Suprapubic skin (tissue), 4 donors: ENCODE measurements around the gene MAG. TPM values are rescaled to one million over a fixed set of nuclear protein-coding genes. Genes with fewer than 3 reads are reported as not detected.

ENCODE experiments used
- DNase-seq, 2 donors: peaks; one replicate each; pipeline ENCODE4 v3.0.0-alpha.2; 2019; ENCODE audit warnings: low spot score in 2 of 2
- H3K27ac ChIP-seq: fragments of 200-600 bp; sonication (generic); one replicate; pipeline ENCODE4 v1.5.1; 2019
- H3K27me3 ChIP-seq: fragments of 200-600 bp; sonication (generic); one replicate; pipeline ENCODE4 v1.5.1; 2019
- H3K36me3 ChIP-seq: fragments of 200-600 bp; sonication (generic); one replicate; pipeline ENCODE4 v1.5.1; 2019
- H3K4me1 ChIP-seq: fragments of 200-600 bp; sonication (generic); one replicate; pipeline ENCODE4 v1.5.1; 2019
- H3K4me3 ChIP-seq: fragments of 200-600 bp; sonication (generic); one replicate; pipeline ENCODE4 v1.5.1; 2019; ENCODE audit warnings: mild to moderate bottlenecking
- H3K9me3 ChIP-seq: fragments of 200-600 bp; sonication (generic); one replicate; pipeline ENCODE4 v1.5.1; 2019
- EP300 ChIP-seq: sonication (generic); formaldehyde crosslinking; IDR thresholded peaks from one replicate; pipeline ENCODE4 v1.6.1; 2017; ENCODE audit warnings: antibody characterized with exemption
- POLR2A ChIP-seq, 2 donors: fragments of 450-650 bp; IDR thresholded peaks; one replicate each; pipeline ENCODE4 v1.6.1; 2017; ENCODE audit warnings: antibody characterized with exemption in 2 of 2, mild to moderate bottlenecking in 2 of 2, moderate library complexity in 2 of 2
- POLR2AphosphoS5 ChIP-seq, 3 donors: sonication (generic); formaldehyde crosslinking; IDR thresholded peaks; one replicate each; pipeline ENCODE4 v1.6.1; 2017; ENCODE audit warnings: antibody characterized with exemption in 3 of 3
- WGBS: methylation state at CpG from one replicate; pipeline ENCODE4 v1.1.5; 2018; 5-methylcytosine and 5-hydroxymethylcytosine counted together
- total RNA-seq, 4 donors: library from RNA; depleted of rRNA; stranded (reverse); fragments of >200 nt; gene quantifications; one replicate each; pipeline ENCODE4 v1.1.0, GENCODE V29; 2016
- TF ChIP-seq, protein P1 (sequence below), 2 donors: fragments of 200-600 bp in 1 of 2; fragments of 450-650 bp in 1 of 2; sonication (generic) in 1 of 2; IDR thresholded peaks; one replicate each; pipeline ENCODE4 v1.5.1; 2016 to 2019; ENCODE audit warnings: antibody characterized with exemption in 2 of 2, mild to moderate bottlenecking in 1 of 2, moderate library complexity in 1 of 2

The MAG gene
- total RNA-seq, 4 donors from 2014 or later, result not detected

DNA sequence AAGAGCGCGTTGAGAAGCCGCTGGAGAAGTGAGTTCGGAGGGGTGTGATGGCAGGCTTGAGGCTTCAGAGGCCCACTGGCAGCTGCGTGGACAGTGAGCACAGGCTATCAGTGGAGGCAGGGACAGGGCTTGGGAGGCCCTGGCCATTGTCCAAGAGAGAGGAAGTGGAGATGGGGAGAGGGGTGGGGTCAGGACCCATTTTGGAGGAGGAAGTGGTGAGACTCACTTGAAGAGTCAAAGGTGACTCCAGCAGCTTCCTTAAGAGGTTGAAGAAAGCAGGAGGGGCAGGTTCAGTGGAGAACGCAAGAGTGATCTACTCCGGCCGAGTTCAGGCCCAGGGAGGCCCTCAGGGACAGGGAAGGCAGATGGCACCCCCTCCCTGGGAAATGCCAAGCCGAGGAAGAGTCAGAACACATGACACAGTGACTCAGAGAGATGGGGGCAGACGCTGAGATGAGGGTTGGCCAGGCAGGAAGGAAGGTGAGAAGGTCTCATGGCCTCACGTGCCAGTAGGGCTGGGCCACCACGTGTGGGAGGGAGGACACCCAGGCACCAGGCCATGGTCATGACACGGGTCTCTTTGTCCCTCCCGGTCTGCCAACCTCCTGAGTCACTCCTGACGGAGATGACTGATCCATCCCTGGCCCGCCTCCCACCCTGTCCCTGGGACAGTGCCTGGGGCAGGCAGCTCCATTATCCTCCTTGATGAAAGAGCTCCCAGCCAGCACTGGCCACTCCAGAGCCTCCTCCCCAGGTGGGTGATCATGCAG, 26.9 kb downstream of the MAG start:
- Histone ChIP-seq H3K4me1 (peaks cover 13% of the 10 kb centered on the region), H3K9me3 (no peaks in the 10 kb centered on the region), H3K4me3 (no peak overlapping the region), H3K27me3 (no peaks in the 10 kb centered on the region), H3K36me3 (no peaks in the 10 kb centered on the region), H3K27ac (peak overlapping the region; percentile 75)
- DNase-seq, result peak in 1 of 2 donors; percentile 88
- WGBS, result 51% methylated on average over 12 of the region's 16 CpGs
- TF ChIP-seq EP300, result no peak
- peak in 2 of 3 donors; percentile 32 to 73 for TF ChIP-seq POLR2AphosphoS5 (IDR thresholded peaks at IDR 0.05)
- TF ChIP-seq, protein P1, sequence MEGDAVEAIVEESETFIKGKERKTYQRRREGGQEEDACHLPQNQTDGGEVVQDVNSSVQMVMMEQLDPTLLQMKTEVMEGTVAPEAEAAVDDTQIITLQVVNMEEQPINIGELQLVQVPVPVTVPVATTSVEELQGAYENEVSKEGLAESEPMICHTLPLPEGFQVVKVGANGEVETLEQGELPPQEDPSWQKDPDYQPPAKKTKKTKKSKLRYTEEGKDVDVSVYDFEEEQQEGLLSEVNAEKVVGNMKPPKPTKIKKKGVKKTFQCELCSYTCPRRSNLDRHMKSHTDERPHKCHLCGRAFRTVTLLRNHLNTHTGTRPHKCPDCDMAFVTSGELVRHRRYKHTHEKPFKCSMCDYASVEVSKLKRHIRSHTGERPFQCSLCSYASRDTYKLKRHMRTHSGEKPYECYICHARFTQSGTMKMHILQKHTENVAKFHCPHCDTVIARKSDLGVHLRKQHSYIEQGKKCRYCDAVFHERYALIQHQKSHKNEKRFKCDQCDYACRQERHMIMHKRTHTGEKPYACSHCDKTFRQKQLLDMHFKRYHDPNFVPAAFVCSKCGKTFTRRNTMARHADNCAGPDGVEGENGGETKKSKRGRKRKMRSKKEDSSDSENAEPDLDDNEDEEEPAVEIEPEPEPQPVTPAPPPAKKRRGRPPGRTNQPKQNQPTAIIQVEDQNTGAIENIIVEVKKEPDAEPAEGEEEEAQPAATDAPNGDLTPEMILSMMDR (IDR thresholded peaks at IDR 0.05), result no peak
- TF ChIP-seq POLR2A (IDR thresholded peaks at IDR 0.05), result no peak

DNA sequence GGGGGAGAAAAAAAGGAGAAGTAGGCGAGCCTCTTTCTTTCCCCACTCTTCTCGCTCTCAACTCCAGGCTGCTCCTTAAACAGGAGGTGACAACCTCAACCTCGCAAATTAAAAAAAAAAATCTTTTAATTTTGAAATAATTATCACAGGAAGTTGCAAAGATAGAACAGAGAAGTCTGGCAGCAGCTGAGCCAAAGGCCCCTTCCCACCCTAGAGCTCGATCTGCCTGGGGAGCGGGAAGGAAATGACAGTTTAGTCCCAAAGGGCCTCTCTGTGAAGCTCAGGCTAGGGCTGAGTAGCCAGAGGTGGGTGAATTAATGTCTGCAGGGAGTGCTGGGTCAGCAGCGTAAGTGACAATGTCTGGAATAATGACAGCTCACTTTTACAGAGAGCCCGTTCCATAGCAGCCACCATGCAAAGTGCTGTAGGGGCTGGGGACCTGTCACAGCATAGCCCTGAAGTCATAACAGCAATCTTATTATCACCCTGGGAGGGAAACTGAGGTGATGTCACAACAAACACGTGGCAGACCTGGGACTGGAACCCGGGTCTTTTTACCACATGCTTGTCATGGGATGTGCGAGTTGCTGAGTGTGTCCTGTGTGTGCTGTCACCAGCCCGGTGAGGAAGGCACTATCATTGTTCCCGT, 28.2 kb downstream of the MAG start:
- no peaks in the 10 kb centered on the region for H3K36me3 ChIP-seq
- H3K27ac ChIP-seq, result no peak overlapping the region
- 64% methylated on average over 8 of the region's 12 CpGs for WGBS

DNA sequence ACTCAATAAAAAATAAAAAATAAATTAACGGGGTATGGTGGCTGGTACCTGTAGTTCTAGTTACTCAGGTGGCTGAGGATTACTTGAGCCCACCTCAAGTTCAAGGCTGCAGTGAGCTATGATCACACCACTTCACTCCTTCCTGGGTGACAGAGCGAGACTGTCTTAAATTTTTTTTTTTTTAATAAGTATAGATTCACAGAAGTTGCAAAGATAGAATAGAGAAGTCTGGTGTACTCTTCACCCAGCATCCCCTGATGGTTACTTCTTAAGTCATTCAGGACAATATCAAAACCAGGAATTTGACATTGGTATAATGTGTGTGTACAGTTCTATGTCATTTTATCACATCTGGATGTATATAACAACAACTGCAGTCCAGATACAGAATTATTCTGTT, 29.3 kb downstream of the MAG start:
- WGBS, result 85% methylated on average over 2 of the region's 2 CpGs
- peaks cover 13% of the 10 kb centered on the region for H3K4me1 ChIP-seq
- H3K36me3 ChIP-seq, result no peaks in the 10 kb centered on the region
- no peak for TF ChIP-seq POLR2AphosphoS5 (IDR thresholded peaks at IDR 0.05)
- TF ChIP-seq, protein P1 (IDR thresholded peaks at IDR 0.05), result no peak
- TF ChIP-seq EP300, result no peak
- TF ChIP-seq POLR2A (IDR thresholded peaks at IDR 0.05), result no peak
- DNase-seq, result no peak
- no peak overlapping the region for H3K4me3 ChIP-seq
- H3K9me3 ChIP-seq, result no peaks in the 10 kb centered on the region
- no peaks in the 10 kb centered on the region for H3K27me3 ChIP-seq
- H3K27ac ChIP-seq, result no peak overlapping the region

More for the DNA sequence above, 28.2 kb downstream of the MAG start:
- Histone ChIP-seq H3K27me3 (no peaks in the 10 kb centered on the region), H3K9me3 (no peaks in the 10 kb centered on the region), H3K4me3 (no peak overlapping the region), H3K4me1 (peaks cover 13% of the 10 kb centered on the region)
- peak in 1 of 2 donors; percentile 41 for DNase-seq
- TF ChIP-seq POLR2AphosphoS5 (IDR thresholded peaks at IDR 0.05) (no peak), POLR2A (IDR thresholded peaks at IDR 0.05) (no peak), EP300 (no peak)
- TF ChIP-seq, protein P1 (IDR thresholded peaks at IDR 0.05), result no peak

DNA sequence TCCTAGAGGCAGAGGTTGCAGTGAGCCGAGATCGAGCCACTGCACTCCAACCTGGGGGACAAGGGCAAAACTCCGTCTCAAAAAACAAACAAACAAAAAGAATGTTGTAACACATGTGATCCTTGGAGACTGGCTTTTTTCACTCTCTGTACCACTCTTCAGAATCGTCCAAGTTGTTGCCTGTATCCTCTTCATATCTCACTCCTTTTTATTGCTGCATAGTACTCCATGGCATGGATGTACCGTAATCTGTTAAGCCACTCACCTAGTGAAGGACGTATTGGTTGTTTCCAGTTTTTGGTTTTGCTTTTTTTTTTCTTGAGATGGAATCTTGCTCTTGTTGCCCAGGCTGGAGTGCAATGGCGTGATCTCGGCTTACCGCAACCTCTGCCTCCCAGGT, 30.1 kb downstream of the MAG start:
- no peaks in the 10 kb centered on the region for H3K9me3 ChIP-seq
- H3K4me3 ChIP-seq, result no peak overlapping the region
- TF ChIP-seq EP300 (no peak), POLR2A (IDR thresholded peaks at IDR 0.05) (no peak), POLR2AphosphoS5 (IDR thresholded peaks at IDR 0.05) (no peak)
- TF ChIP-seq, protein P1 (IDR thresholded peaks at IDR 0.05), result no peak
- DNase-seq, result no peak
- peaks cover 13% of the 10 kb centered on the region for H3K4me1 ChIP-seq
- H3K27ac ChIP-seq, result no peak overlapping the region
- 92% methylated on average over 9 of the region's 9 CpGs for WGBS
- no peaks in the 10 kb centered on the region for H3K36me3 ChIP-seq
- no peaks in the 10 kb centered on the region for H3K27me3 ChIP-seq

DNA sequence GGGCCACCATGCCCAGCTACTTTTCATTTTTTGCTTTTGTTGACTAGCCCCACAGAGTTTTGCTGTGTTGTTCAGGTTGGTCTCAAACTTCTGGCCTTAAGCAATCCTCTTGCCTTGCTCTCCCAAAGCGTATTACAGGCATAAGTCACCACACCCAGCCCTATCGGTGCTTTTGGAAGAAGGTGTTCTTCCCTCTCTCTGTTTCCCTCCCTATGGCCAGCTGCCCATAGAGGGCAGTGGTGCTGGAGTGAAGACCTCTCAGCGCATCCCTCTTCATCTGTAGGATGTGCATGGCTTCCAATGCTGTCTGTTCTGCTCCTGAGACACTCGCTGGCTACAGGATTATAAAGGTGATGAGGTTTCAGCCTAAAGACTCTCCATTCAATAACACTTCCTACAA, 35.7 kb downstream of the MAG start:
- TF ChIP-seq EP300 (no peak), POLR2AphosphoS5 (IDR thresholded peaks at IDR 0.05) (no peak), POLR2A (IDR thresholded peaks at IDR 0.05) (no peak)
- TF ChIP-seq, protein P1 (IDR thresholded peaks at IDR 0.05), result no peak
- H3K27me3 ChIP-seq, result peaks cover 17% of the 10 kb centered on the region
- H3K27ac ChIP-seq, result no peak overlapping the region
- H3K4me1 ChIP-seq, result no peaks in the 10 kb centered on the region
- H3K36me3 ChIP-seq, result no peaks in the 10 kb centered on the region
- no peak overlapping the region for H3K4me3 ChIP-seq
- no peaks in the 10 kb centered on the region for H3K9me3 ChIP-seq
- 71% methylated on average over 4 of the region's 4 CpGs for WGBS
- no peak for DNase-seq
